Neural crest cell (in vitro differentiated cells): ENCODE measurements around the gene COL23A1. TPM values are rescaled to one million over a fixed set of nuclear protein-coding genes. Genes with fewer than 3 reads are reported as not detected.
"Not testable (repeated sequence)": the region's sequence is repeated elsewhere in the genome, so short reads cannot be mapped to it uniquely, and the experiment has no call there.

Experiments
- DNase-seq: peaks from one replicate; pipeline ENCODE4 v3.0.0; 2021; ENCODE audit warnings: low read depth, mixed read lengths, low spot score
- H3K27ac Mint-ChIP-seq: one replicate; pipeline ENCODE4 v1.8.0; 2021; ENCODE audit warnings: mild to moderate bottlenecking, mixed read lengths; ENCODE audit not compliant: unreplicated experiment
- H3K27me3 Mint-ChIP-seq: 2 replicates; pipeline ENCODE4 v1.8.0; 2021; ENCODE audit warnings: low read depth, mild to moderate bottlenecking, mixed read lengths
- H3K36me3 Mint-ChIP-seq: 2 replicates; pipeline ENCODE4 v1.8.0; 2021; ENCODE audit warnings: low read depth, mild to moderate bottlenecking, mixed read lengths
- H3K4me1 Mint-ChIP-seq: 2 replicates; pipeline ENCODE4 v1.8.0; 2021; ENCODE audit warnings: mixed read lengths
- H3K4me3 Mint-ChIP-seq: one replicate; pipeline ENCODE4 v1.8.0; 2021; ENCODE audit warnings: mild to moderate bottlenecking, mixed read lengths
- H3K9me3 Mint-ChIP-seq: 2 replicates; pipeline ENCODE4 v1.8.0; 2021; ENCODE audit warnings: mixed read lengths
- CTCF ChIP-seq: fragments of 200-600 bp; sonication (generic); conservative IDR thresholded peaks from 2 replicates; pipeline ENCODE4 v1.5.0; 2021; ENCODE audit warnings: antibody characterized with exemption, mild to moderate bottlenecking
- total RNA-seq: library from RNA; stranded (reverse); gene quantifications from 2 replicates; pipeline ENCODE4 v1.2.1, GENCODE V29; 2021

The COL23A1 gene
- total RNA-seq, 1 donor from 2014 or later: 33.7 TPM

GRCh38 chr5:178241231-178241663 is 348.9 kb downstream of the COL23A1 start:
- H3K36me3 Mint-ChIP-seq: no peaks in the 10 kb centered on the region
- H3K27ac Mint-ChIP-seq: peak overlapping the region; percentile 67
- no peak for DNase-seq

GRCh38 chr5:178240766-178241165 is 349.4 kb downstream of the COL23A1 start:
- Mint-ChIP-seq H3K4me3 (no peak overlapping the region), H3K27me3 (peaks cover 3% of the 10 kb centered on the region), H3K4me1 (peaks cover 4% of the 10 kb centered on the region), H3K9me3 (no peaks in the 10 kb centered on the region), H3K36me3 (no peaks in the 10 kb centered on the region), H3K27ac (no peak overlapping the region)
- DNase-seq: no peak
- no peak for TF ChIP-seq CTCF

More at GRCh38 chr5:178241231-178241663, 348.9 kb downstream of the COL23A1 start:
- H3K9me3 Mint-ChIP-seq: no peaks in the 10 kb centered on the region
- H3K4me1 Mint-ChIP-seq: peaks cover 4% of the 10 kb centered on the region
- peaks cover 3% of the 10 kb centered on the region for H3K27me3 Mint-ChIP-seq
- TF ChIP-seq CTCF: no peak
- no peak overlapping the region for H3K4me3 Mint-ChIP-seq

GRCh38 chr5:178240341-178240741 is 349.9 kb downstream of the COL23A1 start:
- no peak for TF ChIP-seq CTCF
- no peak overlapping the region for H3K4me3 Mint-ChIP-seq
- peaks cover 3% of the 10 kb centered on the region for H3K27me3 Mint-ChIP-seq
- peaks cover 4% of the 10 kb centered on the region for H3K4me1 Mint-ChIP-seq
- no peaks in the 10 kb centered on the region for H3K36me3 Mint-ChIP-seq
- H3K27ac Mint-ChIP-seq: no peak overlapping the region
- no peak for DNase-seq
- no peaks in the 10 kb centered on the region for H3K9me3 Mint-ChIP-seq

- not testable (repeated sequence) for H3K36me3 Mint-ChIP-seq, H3K27ac Mint-ChIP-seq, H3K4me1 Mint-ChIP-seq, H3K9me3 Mint-ChIP-seq, H3K27me3 Mint-ChIP-seq, H3K4me3 Mint-ChIP-seq, DNase-seq
Measured at GRCh38 chr5:178239626-178240301, 350.4 kb downstream of the COL23A1 start.

GRCh38 chr5:178238711-178239592 is 351.2 kb downstream of the COL23A1 start:
- H3K36me3 Mint-ChIP-seq: no peaks in the 10 kb centered on the region
- no peak for DNase-seq
- no peak for TF ChIP-seq CTCF
- peaks cover 7% of the 10 kb centered on the region for H3K27me3 Mint-ChIP-seq
- peaks cover 10% of the 10 kb centered on the region for H3K4me1 Mint-ChIP-seq
- H3K9me3 Mint-ChIP-seq: no peaks in the 10 kb centered on the region
- no peak overlapping the region for H3K27ac Mint-ChIP-seq
- H3K4me3 Mint-ChIP-seq: no peak overlapping the region

- H3K27me3 Mint-ChIP-seq: peaks cover 7% of the 10 kb centered on the region
- no peak for TF ChIP-seq CTCF
- H3K36me3 Mint-ChIP-seq: no peaks in the 10 kb centered on the region
- no peaks in the 10 kb centered on the region for H3K9me3 Mint-ChIP-seq
- H3K27ac Mint-ChIP-seq: peak overlapping the region; percentile 57
- DNase-seq: no peak
- no peak overlapping the region for H3K4me3 Mint-ChIP-seq
- peaks cover 10% of the 10 kb centered on the region for H3K4me1 Mint-ChIP-seq
Measured at GRCh38 chr5:178238313-178238635, 351.9 kb downstream of the COL23A1 start.
